Thoracic aorta (tissue), 2 donors: ENCODE data around the gene ZNF74. TPM values are rescaled to one million over a fixed set of nuclear protein-coding genes. Genes with fewer than 3 reads are reported as not detected.
"Not testable (repeated sequence)": the region's sequence is repeated elsewhere in the genome, so short reads cannot be mapped to it uniquely, and the experiment has no call there.

Experiments used
- ATAC-seq: fragments of 150-250 bp; one replicate; pipeline ENCODE4 v1.8.0; 2017; ENCODE audit warnings: low read depth; ENCODE audit not compliant: insufficient number of reproducible peaks, low FRiP score
- DNase-seq: peaks from one replicate; pipeline ENCODE4 v3.0.0-alpha.2; 2020; ENCODE audit warnings: low spot score
- H3K27ac ChIP-seq, 2 donors: fragments of 200-600 bp; sonication (generic); 1 replicate in 1 of 2; 2 replicates in 1 of 2; pipeline ENCODE4 v1.5.1; 2016; ENCODE audit warnings: mild to moderate bottlenecking in 2 of 2, moderate library complexity in 2 of 2
- H3K27me3 ChIP-seq: fragments of 200-600 bp; sonication (generic); replicated peaks from 2 replicates; pipeline ENCODE4 v1.6.0; 2016; ENCODE audit warnings: mild to moderate bottlenecking; ENCODE audit not compliant: insufficient read depth
- H3K36me3 ChIP-seq: fragments of 200-600 bp; sonication (generic); one replicate; pipeline ENCODE4 v1.5.1; 2016
- H3K4me1 ChIP-seq, 2 donors: fragments of 200-600 bp; sonication (generic); 1 replicate in 1 of 2; 2 replicates in 1 of 2; pipeline versions ENCODE4 v1.5.1 to v1.6.0; 2016; ENCODE audit warnings: low read depth in 2 of 2, mild to moderate bottlenecking in 1 of 2; ENCODE audit not compliant: control insufficient read depth in 1 of 2
- H3K4me3 ChIP-seq: fragments of 200-600 bp; sonication (generic); 2 replicates; pipeline ENCODE4 v1.5.1; 2016; ENCODE audit warnings: mild to moderate bottlenecking
- H3K9me3 ChIP-seq: fragments of 200-600 bp; sonication (generic); 2 replicates; pipeline ENCODE4 v1.5.1; 2016
- CTCF ChIP-seq: fragments of 200-600 bp; sonication (generic); IDR thresholded peaks from one replicate; pipeline ENCODE4 v1.5.1; 2019; ENCODE audit warnings: antibody characterized with exemption
- total RNA-seq, 2 donors: library from RNA; depleted of rRNA; stranded (reverse); fragments of >200 nt; gene quantifications; one replicate each; pipeline versions ENCODE4 v1.1.0 to v1.2.3, GENCODE V29; 2016

ZNF74 gene
- total RNA-seq = 10 to 100 TPM in 1 of 2 donors, 1 to 10 TPM in 1; 8.5 to 13.8 TPM

- Histone ChIP-seq H3K4me3 (peak within 1 kb of the TSS; percentile 93), H3K4me1 (peaks cover 8 to 19% of the 10 kb centered on the region in 2 donors), H3K9me3 (no peaks in the 10 kb centered on the region), H3K27me3 (no peaks in the 10 kb centered on the region), H3K36me3 (no peaks in the 10 kb centered on the region), H3K27ac (peak within 1 kb of the TSS; percentile 71 to 77)
- DNase-seq (peak; percentile 27), ATAC-seq (no peak)
- no peak for TF ChIP-seq CTCF
These were observed at the start of gene ZNF74 for GRCh38 chr22:20393705-20394476. Gene ZNF74, plus strand, starts transcription at chr22:20394151. Its CDS starts 478 bp downstream, at chr22:20394629.

GRCh38 chr22:20346553-20346952, 47.4 kb upstream of the ZNF74 start:
- not testable (repeated sequence) for H3K27me3 ChIP-seq, DNase-seq, ATAC-seq, H3K4me3 ChIP-seq, H3K4me1 ChIP-seq, H3K36me3 ChIP-seq, H3K27ac ChIP-seq, H3K9me3 ChIP-seq

- DNase-seq, H3K9me3 ChIP-seq, ATAC-seq, H3K36me3 ChIP-seq, H3K4me3 ChIP-seq, H3K27me3 ChIP-seq, H3K27ac ChIP-seq, H3K4me1 ChIP-seq: not testable (repeated sequence)
These were observed 41.4 kb upstream of the ZNF74 start for GRCh38 chr22:20352536-20352935.

- Histone ChIP-seq H3K9me3 (no peaks in the 10 kb centered on the region), H3K36me3 (no peaks in the 10 kb centered on the region), H3K27me3 (no peaks in the 10 kb centered on the region), H3K27ac (no peak overlapping the region), H3K4me1 (no peaks in the 10 kb centered on the region), H3K4me3 (no peak overlapping the region)
- TF ChIP-seq CTCF = no peak
- no peak for ATAC-seq
- DNase-seq = no peak
These were observed 39.5 kb upstream of the ZNF74 start for GRCh38 chr22:20354238-20354975.

- H3K27ac ChIP-seq, DNase-seq, H3K27me3 ChIP-seq, H3K9me3 ChIP-seq, H3K36me3 ChIP-seq, H3K4me1 ChIP-seq, ATAC-seq, H3K4me3 ChIP-seq: not testable (repeated sequence)
These were observed 37.9 kb upstream of the ZNF74 start for GRCh38 chr22:20355939-20356636.

GRCh38 chr22:20356906-20357305, 37.0 kb upstream of the ZNF74 start:
- ATAC-seq, H3K9me3 ChIP-seq, H3K4me1 ChIP-seq, DNase-seq, H3K27ac ChIP-seq, H3K36me3 ChIP-seq, H3K4me3 ChIP-seq, H3K27me3 ChIP-seq: not testable (repeated sequence)

GRCh38 chr22:20357967-20358366, 36.0 kb upstream of the ZNF74 start:
- H3K4me3 ChIP-seq, H3K27ac ChIP-seq, DNase-seq, H3K9me3 ChIP-seq, ATAC-seq, H3K4me1 ChIP-seq, H3K36me3 ChIP-seq, H3K27me3 ChIP-seq: not testable (repeated sequence)

- not testable (repeated sequence) for H3K4me3 ChIP-seq, DNase-seq, H3K27me3 ChIP-seq, H3K36me3 ChIP-seq, ATAC-seq, H3K9me3 ChIP-seq, H3K4me1 ChIP-seq, H3K27ac ChIP-seq
These were observed 35.3 kb upstream of the ZNF74 start for GRCh38 chr22:20358503-20359239.

- H3K27ac ChIP-seq, DNase-seq, H3K4me1 ChIP-seq, H3K9me3 ChIP-seq, H3K27me3 ChIP-seq, H3K4me3 ChIP-seq, H3K36me3 ChIP-seq, ATAC-seq: not testable (repeated sequence)
These were observed 33.7 kb upstream of the ZNF74 start for GRCh38 chr22:20360261-20360660.
